HepG2 (cell line): Measurements from ENCODE around the gene ANKRD37. TPM values are rescaled to one million over a fixed set of nuclear protein-coding genes. Genes with fewer than 3 reads are reported as not detected.

Experiments used
- ATAC-seq: fragments of 200-7000 bp; cut with Tn5 transposase; 3 replicates; pipeline ENCODE4 v1.9.1; 2020; ENCODE audit warnings: mild to moderate bottlenecking, moderate library complexity
- Bru-seq: library from RNA; stranded (reverse); fragments of 400-500 nt; gene quantifications from one replicate; lab custom pipeline; 2021; lab: Mats Ljungman, UMichigan
- BruChase-seq, 2 experiments: library from RNA; stranded (reverse); fragments of 400-500 nt; gene quantifications; one replicate each; lab custom pipeline; 2021; lab: Mats Ljungman, UMichigan
- BruUV-seq: library from RNA; stranded (reverse); fragments of 400-500 nt; replicated peaks from 2 replicates; lab custom pipeline; 2021; lab: Mats Ljungman, UMichigan
- CTCF ChIA-PET: fragments of 300-600 bp; formaldehyde crosslinking; extraction: SDS; loops from one replicate; lab custom pipeline; 2021; ENCODE audit warnings: low total read pairs, inconsistent platforms, low intra/inter-chr PET ratio; lab: Yijun Ruan, JAX
- POLR2A ChIA-PET: fragments of 350-600 bp; sonication (Branson Sonifier 250); formaldehyde crosslinking; loops from one replicate; lab custom pipeline; 2020; ENCODE audit warnings: antibody characterized with exemption, inconsistent platforms; lab: Yijun Ruan, JAX
- DNase-seq: peaks from one replicate; pipeline ENCODE4 v3.0.0-alpha.2; 2015; ENCODE audit warnings: low spot score
- FAIRE-seq: peaks from 3 replicates; lab custom pipeline; 2011; peaks lifted over from hg19 to GRCh38; lab: Jason Lieb, UNC
- H2AFZ ChIP-seq: one replicate; pipeline ENCODE4 v1.6.1; 2011; ENCODE audit warnings: low read length, inconsistent platforms
- H3K27ac ChIP-seq: fragments of 300-600 bp; 3 replicates; pipeline ENCODE4 v1.8.0; 2011; ENCODE audit warnings: mixed run types, mild to moderate bottlenecking, mixed read lengths, low read length, inconsistent platforms; ENCODE audit not compliant: insufficient read depth; ENCODE audit errors: extremely low read length
- H3K27me3 ChIP-seq, 2 experiments: fragments of 200-600 bp in 1 of 2; 2 replicates in 1 of 2; 3 replicates in 1 of 2; pipeline versions ENCODE4 v1.6.0 to v1.8.0; 2011; ENCODE audit warnings: low read length in 2 of 2, mild to moderate bottlenecking in 2 of 2, moderate library complexity in 2 of 2, inconsistent platforms in 1 of 2; ENCODE audit not compliant: insufficient read depth in 2 of 2, control insufficient read depth in 1 of 2
- H3K36me3 ChIP-seq, 2 experiments: fragments of 200-600 bp in 1 of 2; replicated peaks in 1 of 2; 2 replicates in 1 of 2; 3 replicates in 1 of 2; pipeline versions ENCODE4 v1.5.1 to v1.8.0; 2011; ENCODE audit warnings: low read length in 2 of 2, inconsistent platforms in 1 of 2; ENCODE audit not compliant: insufficient read depth in 2 of 2, control insufficient read depth in 1 of 2
- H3K4me1 ChIP-seq: 2 replicates; pipeline ENCODE4 v1.5.1; 2012; ENCODE audit warnings: low read length, inconsistent platforms; ENCODE audit not compliant: insufficient read depth
- H3K4me2 ChIP-seq: 2 replicates; pipeline ENCODE4 v1.6.0; 2011; ENCODE audit warnings: low read depth, low read length, inconsistent platforms
- H3K4me3 ChIP-seq, 3 experiments: fragments of 200-600 bp in 1 of 3; sonication (generic), shearing (Covaris generic) in 1 of 3; replicated peaks in 1 of 3; 2 replicates each; pipeline ENCODE4 v1.5.1; 2011 to 2016; ENCODE audit warnings: low read length in 3 of 3, inconsistent platforms in 2 of 3, low read depth in 2 of 3, mild to moderate bottlenecking in 2 of 3, control low read depth in 1 of 3, mixed read lengths in 1 of 3; ENCODE audit not compliant: insufficient read depth in 1 of 3
- H3K79me2 ChIP-seq: one replicate; pipeline ENCODE4 v1.6.1; 2011; ENCODE audit warnings: low read length, inconsistent platforms; ENCODE audit not compliant: insufficient read depth
- H3K9ac ChIP-seq: 2 replicates; pipeline ENCODE4 v1.6.0; 2011; ENCODE audit warnings: mild to moderate bottlenecking, low read depth, low read length, inconsistent platforms; ENCODE audit not compliant: insufficient read depth
- H3K9me3 ChIP-seq: 2 replicates; pipeline ENCODE4 v1.5.1; 2012; ENCODE audit warnings: mild to moderate bottlenecking, low read length
- H4K20me1 ChIP-seq: 2 replicates; pipeline ENCODE4 v1.6.0; 2011; ENCODE audit warnings: inconsistent platforms, mild to moderate bottlenecking, low read length, moderate library complexity; ENCODE audit not compliant: insufficient read depth
- BCL3 ChIP-seq: sonication (generic); formaldehyde crosslinking; IDR thresholded peaks from 2 replicates; pipeline ENCODE4 v1.5.1; 2020; ENCODE audit warnings: mild to moderate bottlenecking, missing genetic modification reagents, moderate library complexity
- MBNL3 ChIP-seq: fragments of 250-450 bp; sonication (Bioruptor Pico); conservative IDR thresholded peaks from 2 replicates; pipeline ENCODE4 v1.8.0; 2022; ENCODE audit warnings: mild to moderate bottlenecking, inconsistent platforms
- NFIC ChIP-seq: IDR thresholded peaks from 2 replicates; pipeline ENCODE4 v1.6.1; 2012; ENCODE audit warnings: mild to moderate bottlenecking, low read length, inconsistent platforms
- PCBP1 ChIP-seq: fragments of 200-400 bp; formaldehyde crosslinking; IDR thresholded peaks from 2 replicates; pipeline ENCODE4 v1.6.1; 2017; ENCODE audit warnings: mild to moderate bottlenecking, low read depth, low read length, borderline replicate concordance
- RFX5 ChIP-seq: IDR thresholded peaks from 2 replicates; pipeline ENCODE4 v1.6.1; 2011; ENCODE audit warnings: low read depth, low read length, improper control_type of control experiment
- RXRA ChIP-seq: sonication (generic); formaldehyde crosslinking; IDR thresholded peaks from 2 replicates; pipeline ENCODE4 v1.5.1; 2020; ENCODE audit warnings: missing genetic modification reagents
- SIN3A ChIP-seq: IDR thresholded peaks from 2 replicates; pipeline ENCODE4 v1.6.1; 2011; ENCODE audit warnings: low read depth, mild to moderate bottlenecking, control low read depth, low read length, borderline replicate concordance
- ZNF101 ChIP-seq: sonication (generic); formaldehyde crosslinking; IDR thresholded peaks from 2 replicates; pipeline ENCODE4 v1.4.0; 2020; ENCODE audit warnings: mild to moderate bottlenecking, low read depth, missing genetic modification reagents, borderline replicate concordance
- ZNF24 ChIP-seq: fragments of 450-650 bp; IDR thresholded peaks from 2 replicates; pipeline ENCODE4 v1.6.1; 2017; ENCODE audit warnings: antibody characterized with exemption, mild to moderate bottlenecking
- ZNF629 ChIP-seq: sonication (generic); formaldehyde crosslinking; conservative IDR thresholded peaks from 2 replicates; pipeline ENCODE4 v1.5.0; 2020; ENCODE audit warnings: missing genetic modification reagents
- WGBS: methylation state at CpG from one replicate; pipeline ENCODE4 v1.1.6; 2017; ENCODE audit warnings: low lambda C conversion rate; 5-methylcytosine and 5-hydroxymethylcytosine counted together
- in situ Hi-C: cut with HindIII; loops from 2 replicates; pipeline ENCODE4 v1.10.0; 2017; ENCODE audit warnings: low pct_unique_long_range_greater_than_20kb; ENCODE audit not compliant: extremely low pct_ligation_motif_present
- intact Hi-C: fragments of 100-400 bp; cut with micrococcal nuclease; formaldehyde crosslinking; loops from one replicate; pipeline ENCODE4 v1.10.0; 2022; ENCODE audit not compliant: unreplicated experiment
- long read RNA-seq, 2 experiments: library from RNA in 1 of 2; library from polyadenylated mRNA in 1 of 2; stranded (forward) in 1 of 2; unstranded in 1 of 2; transcript quantifications; one replicate each; pipeline ENCODE4 v2.0.0, GENCODE V29; 2019 to 2022
- polyA minus RNA-seq, 3 experiments: library from RNA; depleted of rRNA, polyadenylated mRNA; stranded (reverse); fragments of >200 nt; gene quantifications; 2 replicates each; pipeline ENCODE4 v1.2.3, GENCODE V29; 2011; ENCODE audit warnings: low replicate concordance in 1 of 3
- polyA plus RNA-seq, 8 experiments: library from polyadenylated mRNA; depleted of rRNA in 3 of 8; stranded (reverse) in 7 of 8; unstranded in 1 of 8; fragments of >200 nt; fragmentation: Illumina TruSeq in 4 of 8; extraction: Trizol in 4 of 8; gene quantifications; 2 replicates each; pipeline versions ENCODE4 v1.2.1 to v1.2.3, GENCODE V29; 2011 to 2016; ENCODE audit warnings: low read depth in 4 of 8, missing spikeins in 1 of 8, mixed read lengths in 1 of 8; ENCODE audit not compliant: insufficient read depth in 1 of 8
- total RNA-seq, 5 experiments: library from RNA; depleted of rRNA; stranded (reverse); fragments of >200 nt; fragmentation: Illumina TruSeq; extraction: Trizol; gene quantifications; 2 replicates each; pipeline ENCODE4 v1.2.3, GENCODE V29; 2016; ENCODE audit warnings: low read depth in 1 of 5
- TF ChIP-seq, protein P1 (sequence below): IDR thresholded peaks from 2 replicates; pipeline ENCODE4 v1.6.1; 2016; ENCODE audit warnings: low read depth, control low read depth
- TF ChIP-seq, protein P2 (sequence below): sonication (generic); formaldehyde crosslinking; IDR thresholded peaks from 2 replicates; pipeline ENCODE4 v1.4.0; 2020; ENCODE audit warnings: missing genetic modification reagents, mild to moderate bottlenecking, borderline replicate concordance

The ANKRD37 gene
- total RNA-seq (2016; rRNA removed; fragmentation: Illumina TruSeq; extraction: Trizol) (1.9 and 2.2 TPM in 2 replicates), polyA plus RNA-seq (2011; rRNA removed) (46.2 and 51.4 TPM in 2 replicates), polyA minus RNA-seq (2011; rRNA and poly(A)+ RNA removed; ENCODE audit: low replicate concordance) (11.9 and 47.4 TPM in 2 replicates), Bru-seq, nascent RNA (percentile 62 among the genes with signal in this experiment), BruChase-seq, experiment 1, labeled RNA remaining after a 6-hour chase (percentile 68 among the genes with signal in this experiment), BruChase-seq, experiment 2, labeled RNA remaining after a 2-hour chase (percentile 59 among the genes with signal in this experiment)
- 1.9 and 2.6 TPM in 2 replicates for total RNA-seq (2016; cell fraction: cytosol; rRNA removed; fragmentation: Illumina TruSeq; extraction: Trizol; ENCODE audit: low read depth)
- 1.4 and 2.1 TPM in 2 replicates for total RNA-seq (2016; cell fraction: insoluble cytoplasmic fraction; rRNA removed; fragmentation: Illumina TruSeq; extraction: Trizol)
- total RNA-seq (2016; cell fraction: membrane; rRNA removed; fragmentation: Illumina TruSeq; extraction: Trizol) = 1.8 and 2.2 TPM in 2 replicates
- total RNA-seq (2016; cell fraction: nucleus; rRNA removed; fragmentation: Illumina TruSeq; extraction: Trizol) = 3.5 and 4.6 TPM in 2 replicates
- polyA plus RNA-seq (2011; cell fraction: cytosol; rRNA removed) = 24.7 and 29.5 TPM in 2 replicates
- polyA plus RNA-seq (2011; cell fraction: nucleus; rRNA removed) = 13.1 and 13.3 TPM in 2 replicates
- 23.4 and 38.1 TPM in 2 replicates for polyA plus RNA-seq (2012)
- 2.3 and 2.7 TPM in 2 replicates for polyA plus RNA-seq (2016; cell fraction: cytosol; fragmentation: Illumina TruSeq; extraction: Trizol; ENCODE audit: low read depth)
- 1.5 and 1.8 TPM in 2 replicates for polyA plus RNA-seq (2016; cell fraction: insoluble cytoplasmic fraction; fragmentation: Illumina TruSeq; extraction: Trizol; ENCODE audit: low read depth)
- polyA plus RNA-seq (2016; cell fraction: membrane; fragmentation: Illumina TruSeq; extraction: Trizol; ENCODE audit: low read depth) = 2.1 and 2.2 TPM in 2 replicates
- 3.0 TPM in 2 replicates for polyA plus RNA-seq (2016; cell fraction: nucleus; fragmentation: Illumina TruSeq; extraction: Trizol; ENCODE audit: insufficient read depth, low read depth)
- polyA minus RNA-seq (2011; cell fraction: cytosol; rRNA and poly(A)+ RNA removed) = 12.2 and 18.2 TPM in 2 replicates
- polyA minus RNA-seq (2011; cell fraction: nucleus; rRNA and poly(A)+ RNA removed) = 15.5 and 18.2 TPM in 2 replicates
- long read RNA-seq, experiment 1, transcript ANKRD37-201 (5 exons, 1,141 nt) = major isoform, 8 of 9 reads
- long read RNA-seq, experiment 1, partial matches to known transcripts = 0 of 9 reads
- long read RNA-seq, experiment 1, other reads (novel, unspliced or antisense) = 1 of 9 reads
- long read RNA-seq, experiment 2, transcript ANKRD37-201 (5 exons, 1,141 nt) = major isoform, 8 of 10 reads
- long read RNA-seq, experiment 2, partial matches to known transcripts = 1 of 10 reads
- long read RNA-seq, experiment 2, other reads (novel, unspliced or antisense) = 1 of 10 reads

DNA sequence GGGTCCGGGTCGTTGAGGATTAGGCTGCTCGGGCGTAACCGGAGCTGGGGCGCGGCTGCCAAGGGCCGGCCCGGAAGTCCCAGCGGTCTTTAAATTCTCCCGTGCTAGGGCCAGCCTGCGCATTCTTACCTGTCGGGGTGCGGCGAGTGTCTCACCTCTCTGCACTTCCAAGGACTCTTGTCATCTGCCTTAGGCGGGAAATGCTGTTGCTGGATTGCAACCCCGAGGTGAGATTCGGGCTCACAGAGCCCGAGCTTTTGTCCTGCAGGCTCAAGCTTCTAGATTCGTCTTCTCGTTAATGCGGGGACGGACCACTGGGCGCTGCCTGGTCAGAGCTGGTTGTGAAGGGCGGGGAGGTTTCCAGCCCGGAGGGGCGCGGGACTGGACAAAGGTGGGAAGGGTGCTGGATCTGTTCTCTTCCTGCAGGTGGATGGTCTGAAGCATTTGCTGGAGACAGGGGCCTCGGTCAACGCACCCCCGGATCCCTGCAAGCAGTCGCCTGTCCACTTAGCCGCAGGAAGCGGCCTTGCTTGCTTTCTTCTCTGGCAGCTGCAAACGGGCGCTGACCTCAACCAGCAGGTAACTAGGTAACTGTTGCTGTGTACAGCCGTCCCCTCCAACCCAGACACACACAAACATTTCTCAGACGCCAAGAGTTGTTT is at the start of gene ANKRD37:
Gene ANKRD37 (plus strand): TSS at position 118 of the 662 bp plus-strand sequence. CDS start 83 bp downstream, at position 201.
- ChIA-PET CTCF (no interaction called here), POLR2A (interaction anchor here (0.5 to 2.7 kb wide), 9 partner anchors 11 to 196 kb away, joined by 3 to 30 read pairs (median 5); partner anchors contain the start of gene UFSP2)
- Histone ChIP-seq H3K36me3 (peaks cover 2 to 21% of the 10 kb centered on the region in 2 experiments; a peak in 3 of 5 replicates), H3K27ac (peak within 1 kb of the TSS; percentile 95), H3K9ac (peak within 1 kb of the TSS; percentile 77), H3K4me1 (peaks cover 44% of the 10 kb centered on the region), H3K27me3 (no peaks in the 10 kb centered on the region), H3K9me3 (no peaks in the 10 kb centered on the region), H3K79me2 (peaks cover 2% of the 10 kb centered on the region), H2AFZ (no peak within 1 kb of the TSS), H3K4me3 (peak within 1 kb of the TSS; percentile 65 to 75 (median 71)), H4K20me1 (no peaks in the 10 kb centered on the region; the same call in 1 of the 2 replicates), H3K4me2 (peak within 1 kb of the TSS; percentile 81)
- peak; percentile 95 for ATAC-seq
- TSS peak; percentile 58 for BruUV-seq
- intact Hi-C loops = loop anchor here (5.0 kb wide), 1 partner anchor 195 kb away; the partner anchor contains the start of gene CFAP97
- 2% methylated on average over 5 of the region's 38 CpGs for WGBS
- FAIRE-seq = no peak
- in situ Hi-C loops = no loop called here
- DNase-seq = peak; percentile 68
- no peak; the same call in 1 of the 2 replicates for TF ChIP-seq ZNF101 (CRISPR knock-in tag)
- no peak for TF ChIP-seq BCL3 (CRISPR knock-in tag)
- TF ChIP-seq, protein P1, sequence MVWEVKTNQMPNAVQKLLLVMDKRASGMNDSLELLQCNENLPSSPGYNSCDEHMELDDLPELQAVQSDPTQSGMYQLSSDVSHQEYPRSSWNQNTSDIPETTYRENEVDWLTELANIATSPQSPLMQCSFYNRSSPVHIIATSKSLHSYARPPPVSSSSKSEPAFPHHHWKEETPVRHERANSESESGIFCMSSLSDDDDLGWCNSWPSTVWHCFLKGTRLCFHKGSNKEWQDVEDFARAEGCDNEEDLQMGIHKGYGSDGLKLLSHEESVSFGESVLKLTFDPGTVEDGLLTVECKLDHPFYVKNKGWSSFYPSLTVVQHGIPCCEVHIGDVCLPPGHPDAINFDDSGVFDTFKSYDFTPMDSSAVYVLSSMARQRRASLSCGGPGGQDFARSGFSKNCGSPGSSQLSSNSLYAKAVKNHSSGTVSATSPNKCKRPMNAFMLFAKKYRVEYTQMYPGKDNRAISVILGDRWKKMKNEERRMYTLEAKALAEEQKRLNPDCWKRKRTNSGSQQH (CRISPR knock-in tag) = peak; percentile 28; the same call in 1 of the 2 replicates
- TF ChIP-seq PCBP1 = no peak
- TF ChIP-seq NFIC = no peak
- no peak; the same call in 1 of the 2 replicates for TF ChIP-seq RFX5
- no peak for TF ChIP-seq ZNF24
- no peak for TF ChIP-seq ZNF629 (CRISPR knock-in tag)
- TF ChIP-seq MBNL3 (CRISPR knock-in tag) = no peak
- TF ChIP-seq RXRA (CRISPR knock-in tag) = no peak
- peak; percentile 91; the same call in 1 of the 2 replicates for TF ChIP-seq SIN3A
- TF ChIP-seq, protein P2, sequence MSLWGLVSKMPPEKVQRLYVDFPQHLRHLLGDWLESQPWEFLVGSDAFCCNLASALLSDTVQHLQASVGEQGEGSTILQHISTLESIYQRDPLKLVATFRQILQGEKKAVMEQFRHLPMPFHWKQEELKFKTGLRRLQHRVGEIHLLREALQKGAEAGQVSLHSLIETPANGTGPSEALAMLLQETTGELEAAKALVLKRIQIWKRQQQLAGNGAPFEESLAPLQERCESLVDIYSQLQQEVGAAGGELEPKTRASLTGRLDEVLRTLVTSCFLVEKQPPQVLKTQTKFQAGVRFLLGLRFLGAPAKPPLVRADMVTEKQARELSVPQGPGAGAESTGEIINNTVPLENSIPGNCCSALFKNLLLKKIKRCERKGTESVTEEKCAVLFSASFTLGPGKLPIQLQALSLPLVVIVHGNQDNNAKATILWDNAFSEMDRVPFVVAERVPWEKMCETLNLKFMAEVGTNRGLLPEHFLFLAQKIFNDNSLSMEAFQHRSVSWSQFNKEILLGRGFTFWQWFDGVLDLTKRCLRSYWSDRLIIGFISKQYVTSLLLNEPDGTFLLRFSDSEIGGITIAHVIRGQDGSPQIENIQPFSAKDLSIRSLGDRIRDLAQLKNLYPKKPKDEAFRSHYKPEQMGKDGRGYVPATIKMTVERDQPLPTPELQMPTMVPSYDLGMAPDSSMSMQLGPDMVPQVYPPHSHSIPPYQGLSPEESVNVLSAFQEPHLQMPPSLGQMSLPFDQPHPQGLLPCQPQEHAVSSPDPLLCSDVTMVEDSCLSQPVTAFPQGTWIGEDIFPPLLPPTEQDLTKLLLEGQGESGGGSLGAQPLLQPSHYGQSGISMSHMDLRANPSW (CRISPR knock-in tag) = no peak
